SK-N-SH (cell line): Measurements from ENCODE around the gene IPCEF1. TPM values are rescaled to one million over a fixed set of nuclear protein-coding genes. Genes with fewer than 3 reads are reported as not detected.

Source experiments
- CTCF ChIA-PET: fragments of 300-600, 350-600 bp; formaldehyde crosslinking; extraction: SDS; loops from one replicate; lab custom pipeline; 2021; lab: Yijun Ruan, JAX
- POLR2A ChIA-PET: fragments of 350-600 bp; sonication (Branson Sonifier 250); formaldehyde crosslinking; extraction: SDS; loops from one replicate; lab custom pipeline; 2020; ENCODE audit warnings: antibody characterized with exemption, inconsistent platforms; lab: Yijun Ruan, JAX
- DNase-seq: peaks from one replicate; pipeline ENCODE4 v3.0.0; 2012
- H2AFZ ChIP-seq: fragments of 200-600 bp; sonication (generic); 2 replicates; pipeline ENCODE4 v1.8.1; 2016; ENCODE audit warnings: antibody characterized with exemption, mild to moderate bottlenecking, low read depth
- H3F3A ChIP-seq: fragments of 200-600 bp; sonication (generic); replicated peaks from 2 replicates; pipeline ENCODE3; 2016; ENCODE audit warnings: antibody characterized with exemption, mild to moderate bottlenecking; ENCODE audit not compliant: insufficient read depth
- H3K27ac ChIP-seq, 2 experiments: fragments of 200-500 bp in 1 of 2; fragments of 200-600 bp in 1 of 2; sonication (Bioruptor generic) in 1 of 2; sonication (generic), shearing (Covaris generic) in 1 of 2; 2 replicates each; pipeline versions ENCODE4 v1.5.1 to v1.6.1; 2014 to 2016; ENCODE audit warnings: low read depth in 2 of 2, inconsistent platforms in 1 of 2, low read length in 1 of 2, mild to moderate bottlenecking in 1 of 2, mixed read lengths in 1 of 2
- H3K27me3 ChIP-seq: fragments of 200-600 bp; sonication (generic), shearing (Covaris generic); 2 replicates; pipeline ENCODE4 v1.6.1; 2016; ENCODE audit warnings: mixed run types; ENCODE audit not compliant: insufficient read depth
- H3K36me3 ChIP-seq, 2 experiments: fragments of 200-500 bp in 1 of 2; fragments of 200-600 bp in 1 of 2; sonication (Bioruptor generic) in 1 of 2; sonication (generic) in 1 of 2; replicated peaks in 1 of 2; 2 replicates each; pipeline versions ENCODE3 to v1.5.1; 2014 to 2016; ENCODE audit warnings: low read length in 1 of 2, mild to moderate bottlenecking in 1 of 2; ENCODE audit not compliant: insufficient read depth in 2 of 2, control insufficient read depth in 1 of 2
- H3K4me1 ChIP-seq, 2 experiments: fragments of 200-500 bp in 1 of 2; fragments of 200-600 bp in 1 of 2; sonication (Bioruptor generic) in 1 of 2; sonication (generic), shearing (Covaris generic) in 1 of 2; 2 replicates each; pipeline versions ENCODE4 v1.5.1 to v1.6.1; 2014 to 2016; ENCODE audit warnings: low read depth in 1 of 2, low read length in 1 of 2, mixed run types in 1 of 2; ENCODE audit not compliant: insufficient read depth in 2 of 2, control insufficient read depth in 1 of 2
- H3K4me2 ChIP-seq: fragments of 200-600 bp; sonication (generic), shearing (Covaris generic); 2 replicates; pipeline ENCODE4 v1.6.1; 2017; ENCODE audit warnings: mixed run types
- H3K4me3 ChIP-seq, 2 experiments: fragments of 200-500 bp in 1 of 2; fragments of 200-600 bp in 1 of 2; sonication (Bioruptor generic) in 1 of 2; sonication (generic), shearing (Covaris generic) in 1 of 2; 2 replicates each; pipeline versions ENCODE4 v1.5.1 to v1.8.1; 2014 to 2016; ENCODE audit warnings: low read depth in 2 of 2, inconsistent platforms in 1 of 2, low read length in 1 of 2, mild to moderate bottlenecking in 1 of 2, mixed read lengths in 1 of 2, moderate library complexity in 1 of 2
- H3K79me2 ChIP-seq: fragments of 200-600 bp; sonication (generic); 2 replicates; pipeline ENCODE4 v1.8.1; 2017; ENCODE audit warnings: mild to moderate bottlenecking; ENCODE audit not compliant: insufficient read depth
- H3K9ac ChIP-seq: fragments of 200-600 bp; sonication (generic); 2 replicates; pipeline ENCODE4 v1.6.1; 2017; ENCODE audit warnings: mixed run types
- H3K9me2 ChIP-seq: fragments of 200-600 bp; sonication (generic); 2 replicates; pipeline ENCODE4 v1.6.1; 2017; ENCODE audit warnings: mixed run types
- H3K9me3 ChIP-seq: fragments of 200-600 bp; sonication (generic); 2 replicates; pipeline ENCODE4 v1.6.1; 2017; ENCODE audit warnings: mixed run types, mild to moderate bottlenecking, moderate library complexity
- H4K20me1 ChIP-seq: fragments of 200-600 bp; sonication (generic); 2 replicates; pipeline ENCODE4 v1.6.1; 2017; ENCODE audit warnings: mild to moderate bottlenecking, mixed run types; ENCODE audit not compliant: insufficient read depth
- EZH2phosphoT487 ChIP-seq: fragments of 200-600 bp; sonication (generic); IDR thresholded peaks from 2 replicates; pipeline ENCODE4 v1.6.1; 2017; ENCODE audit warnings: low read depth, mixed run types, mild to moderate bottlenecking, antibody characterized with exemption, moderate library complexity, borderline replicate concordance
- FOSL2 ChIP-seq: IDR thresholded peaks from 2 replicates; pipeline ENCODE4 v1.4.0; 2012; ENCODE audit warnings: low read depth, mild to moderate bottlenecking, moderate library complexity, borderline replicate concordance
- FOXJ3 ChIP-seq: sonication (generic); formaldehyde crosslinking; IDR thresholded peaks from 2 replicates; pipeline ENCODE4 v1.5.1; 2020; ENCODE audit warnings: mild to moderate bottlenecking, missing genetic modification reagents
- GABPA ChIP-seq: IDR thresholded peaks from 2 replicates; pipeline ENCODE4 v1.4.0; 2012; ENCODE audit warnings: low read depth, mild to moderate bottlenecking
- MEF2A ChIP-seq: IDR thresholded peaks from 2 replicates; pipeline ENCODE4 v1.4.0; 2012; ENCODE audit warnings: low read depth, borderline replicate concordance
- NFIC ChIP-seq: IDR thresholded peaks from 2 replicates; pipeline ENCODE4 v1.4.0; 2012; ENCODE audit warnings: borderline replicate concordance
- NRF1 ChIP-seq: IDR thresholded peaks from 2 replicates; pipeline ENCODE4 v1.6.1; 2012; ENCODE audit warnings: low read depth, mild to moderate bottlenecking, low read length
- RAD21 ChIP-seq: IDR thresholded peaks from 2 replicates; pipeline ENCODE4 v1.6.1; 2012; ENCODE audit warnings: mild to moderate bottlenecking, low read length
- RFX5 ChIP-seq: IDR thresholded peaks from 2 replicates; pipeline ENCODE4 v1.6.1; 2012; ENCODE audit warnings: mild to moderate bottlenecking, improper control_type of control experiment, low read length
- SIN3A ChIP-seq: IDR thresholded peaks from 2 replicates; pipeline ENCODE4 v1.6.1; 2012; ENCODE audit warnings: low read depth, mild to moderate bottlenecking, low read length, moderate library complexity, borderline replicate concordance
- TCF12 ChIP-seq: IDR thresholded peaks from 2 replicates; pipeline ENCODE4 v1.4.0; 2012
- WGBS: methylation state at CpG from one replicate; pipeline ENCODE4 v1.1.6; 2017; ENCODE audit warnings: low lambda C conversion rate; 5-methylcytosine and 5-hydroxymethylcytosine counted together
- polyA plus RNA-seq, 3 experiments: library from polyadenylated mRNA; depleted of rRNA; stranded (reverse); fragments of >200 nt; gene quantifications; 2 replicates each; pipeline ENCODE4 v1.2.3, GENCODE V29; 2012
- TF ChIP-seq, protein P1 (sequence below): IDR thresholded peaks from 2 replicates; pipeline ENCODE4 v1.4.0; 2012; ENCODE audit warnings: low read depth, borderline replicate concordance
- TF ChIP-seq, protein P2 (sequence below): IDR thresholded peaks from 2 replicates; pipeline ENCODE4; 2012

IPCEF1 gene
- polyA plus RNA-seq, 1 of the 3 experiments (the other 2 are of a cell fraction): not detected

DNA sequence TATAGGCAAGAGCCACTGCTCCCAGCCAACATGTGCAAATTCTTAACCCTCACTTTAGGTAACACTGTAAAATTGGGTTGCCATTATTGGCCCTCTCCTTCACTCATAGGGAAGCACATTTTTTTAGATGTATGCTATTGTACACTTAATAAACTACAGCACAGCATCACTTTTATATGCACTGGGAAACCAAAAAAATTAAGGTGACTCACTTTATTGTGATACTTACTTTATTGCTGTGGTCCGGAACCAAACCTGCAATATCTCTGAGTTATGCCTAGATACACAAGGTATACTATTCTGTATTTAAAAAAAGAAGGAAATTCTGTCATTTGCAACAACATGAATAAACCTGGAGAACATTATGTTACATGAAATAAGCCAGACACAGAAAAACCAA is 40.5 kb downstream of the IPCEF1 start:
- no peak for TF ChIP-seq NRF1
- Histone ChIP-seq H3K27me3 (no peaks in the 10 kb centered on the region), H3K79me2 (no peaks in the 10 kb centered on the region), H3K9ac (no peak overlapping the region), H3K4me1 (peaks cover 8% of the 10 kb centered on the region in 2 experiments; a peak in 3 of 4 replicates), H3K9me3 (no peaks in the 10 kb centered on the region), H3K27ac (no peak overlapping the region), H3K36me3 (no peaks in the 10 kb centered on the region), H3K4me3 (no peak overlapping the region), H3K4me2 (no peak overlapping the region), H3K9me2 (no peaks in the 10 kb centered on the region), H4K20me1 (no peaks in the 10 kb centered on the region), H2AFZ (no peak overlapping the region), H3F3A (peaks cover 13% of the 10 kb centered on the region)
- WGBS: 94% methylated on average over 1 of the region's 1 CpG
- ChIA-PET POLR2A (no interaction called here), CTCF (no interaction called here)
- DNase-seq: no peak

DNA sequence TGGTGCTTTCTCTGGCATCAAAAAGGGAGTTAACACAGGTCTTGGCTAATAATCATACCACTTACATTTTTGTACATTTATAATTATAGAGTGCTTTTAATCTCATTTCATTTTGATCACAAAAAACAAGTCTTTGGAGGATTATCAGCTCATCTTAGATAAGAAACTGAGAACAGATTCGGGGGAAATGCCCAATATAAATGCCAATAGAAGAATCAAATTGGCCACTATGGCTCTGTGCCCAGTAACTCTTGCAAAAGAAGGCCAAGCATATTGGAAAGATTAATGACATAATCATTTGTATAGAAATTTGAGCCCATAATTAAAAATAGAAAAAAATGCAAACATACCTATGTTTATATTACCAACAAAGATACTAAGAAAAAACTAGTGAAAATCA is 42.5 kb downstream of the IPCEF1 start:
- WGBS: 3% methylated on average over 1 of the region's 1 CpG
- Histone ChIP-seq H3K4me1 (peaks cover 6 to 8% of the 10 kb centered on the region in 2 experiments; a peak in 3 of 4 replicates), H3K36me3 (no peaks in the 10 kb centered on the region), H3K9me3 (no peaks in the 10 kb centered on the region), H2AFZ (no peak overlapping the region), H3K9me2 (no peaks in the 10 kb centered on the region), H3K9ac (no peak overlapping the region), H4K20me1 (no peaks in the 10 kb centered on the region), H3K79me2 (no peaks in the 10 kb centered on the region), H3K27me3 (no peaks in the 10 kb centered on the region), H3K4me3 (no peak overlapping the region), H3F3A (peaks cover 9% of the 10 kb centered on the region), H3K27ac (no peak overlapping the region), H3K4me2 (no peak overlapping the region)
- POLR2A ChIA-PET: no interaction called here
- no peak for DNase-seq
- peak; percentile 37 for TF ChIP-seq TCF12
- TF ChIP-seq, protein P1, sequence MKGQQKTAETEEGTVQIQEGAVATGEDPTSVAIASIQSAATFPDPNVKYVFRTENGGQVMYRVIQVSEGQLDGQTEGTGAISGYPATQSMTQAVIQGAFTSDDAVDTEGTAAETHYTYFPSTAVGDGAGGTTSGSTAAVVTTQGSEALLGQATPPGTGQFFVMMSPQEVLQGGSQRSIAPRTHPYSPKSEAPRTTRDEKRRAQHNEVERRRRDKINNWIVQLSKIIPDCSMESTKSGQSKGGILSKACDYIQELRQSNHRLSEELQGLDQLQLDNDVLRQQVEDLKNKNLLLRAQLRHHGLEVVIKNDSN: no peak
- TF ChIP-seq NFIC: peak; percentile 14; the same call in 1 of the 2 replicates
- TF ChIP-seq, protein P2, sequence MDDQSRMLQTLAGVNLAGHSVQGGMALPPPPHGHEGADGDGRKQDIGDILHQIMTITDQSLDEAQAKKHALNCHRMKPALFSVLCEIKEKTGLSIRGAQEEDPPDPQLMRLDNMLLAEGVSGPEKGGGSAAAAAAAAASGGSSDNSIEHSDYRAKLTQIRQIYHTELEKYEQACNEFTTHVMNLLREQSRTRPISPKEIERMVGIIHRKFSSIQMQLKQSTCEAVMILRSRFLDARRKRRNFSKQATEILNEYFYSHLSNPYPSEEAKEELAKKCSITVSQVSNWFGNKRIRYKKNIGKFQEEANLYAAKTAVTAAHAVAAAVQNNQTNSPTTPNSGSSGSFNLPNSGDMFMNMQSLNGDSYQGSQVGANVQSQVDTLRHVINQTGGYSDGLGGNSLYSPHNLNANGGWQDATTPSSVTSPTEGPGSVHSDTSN: 0 out of 2 replicates have a peak, but pooled peaks have one; percentile 24
- TF ChIP-seq SIN3A: no peak
- CTCF ChIA-PET: no interaction called here

DNA sequence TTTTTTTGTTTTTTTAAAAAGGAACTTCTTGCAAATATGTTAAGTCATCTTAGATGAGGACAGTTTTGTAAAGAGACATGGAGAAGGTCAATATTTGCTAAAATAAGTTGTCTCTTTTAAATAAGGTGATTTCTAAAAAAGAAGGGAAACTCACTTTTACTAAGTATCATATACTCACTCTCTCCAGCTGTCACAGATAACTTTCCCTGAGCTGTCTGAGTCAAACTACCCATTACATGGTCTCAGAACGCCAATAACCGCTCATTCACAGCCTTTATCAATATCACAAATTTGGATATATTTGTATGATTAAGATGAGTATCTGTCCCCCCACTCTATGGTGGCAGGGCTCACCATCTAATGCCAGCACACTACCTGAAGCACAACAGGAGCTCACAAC is 47.6 kb downstream of the IPCEF1 start:
- H3K36me3 ChIP-seq: no peaks in the 10 kb centered on the region
- TF ChIP-seq GABPA: no peak
- no peak for TF ChIP-seq RAD21
- no peak for TF ChIP-seq NFIC
- TF ChIP-seq FOXJ3 (CRISPR knock-in tag): no peak
- TF ChIP-seq TCF12: no peak
- TF ChIP-seq MEF2A: no peak
- no peak for TF ChIP-seq EZH2phosphoT487
- no peak for TF ChIP-seq RFX5
- no peak for TF ChIP-seq FOSL2
- no peaks in the 10 kb centered on the region for H3F3A ChIP-seq
- H3K27ac ChIP-seq: no peak overlapping the region
- H3K4me1 ChIP-seq: no peaks in the 10 kb centered on the region
- no peak overlapping the region for H2AFZ ChIP-seq
- WGBS: 87% methylated on average over 2 of the region's 2 CpGs
- no peak overlapping the region for H3K4me3 ChIP-seq
- H3K9me3 ChIP-seq: no peaks in the 10 kb centered on the region
- H3K27me3 ChIP-seq: no peaks in the 10 kb centered on the region
- ChIA-PET CTCF (interaction anchor here (0.6 kb wide), 1 partner anchor 154 kb away, joined by 4 read pairs; no protein-coding TSS in a partner anchor), POLR2A (no interaction called here)
- H3K4me2 ChIP-seq: no peak overlapping the region
- no peaks in the 10 kb centered on the region for H4K20me1 ChIP-seq
- no peaks in the 10 kb centered on the region for H3K79me2 ChIP-seq
- DNase-seq: no peak
- no peaks in the 10 kb centered on the region for H3K9me2 ChIP-seq
- no peak overlapping the region for H3K9ac ChIP-seq
